Dendritic cell treated with granulocyte-macrophage colony-stimulating factor and Interleukin-4, amounts not matched to agents 40 ng/mL and 50 ng/mL, for 4 days (primary cell): ENCODE results near the gene ZNF830.
"Not testable (repeated sequence)": the region's sequence is repeated elsewhere in the genome, so short reads cannot be mapped to it uniquely, and the experiment has no call there.

Source experiments
- H3K27ac Mint-ChIP-seq: one replicate; pipeline ENCODE4 v1.8.0; 2022; ENCODE audit warnings: mild to moderate bottlenecking, mixed read lengths
- H3K27me3 Mint-ChIP-seq: one replicate; pipeline ENCODE4 v1.8.0; 2022; ENCODE audit warnings: mild to moderate bottlenecking, mixed read lengths
- H3K36me3 Mint-ChIP-seq: one replicate; pipeline ENCODE4 v1.8.0; 2022; ENCODE audit warnings: low read depth, mixed read lengths
- H3K4me1 Mint-ChIP-seq: one replicate; pipeline ENCODE4 v1.8.0; 2022; ENCODE audit warnings: low read depth, mixed read lengths
- H3K4me3 Mint-ChIP-seq: one replicate; pipeline ENCODE4 v1.8.0; 2022; ENCODE audit warnings: mild to moderate bottlenecking, moderate library complexity, mixed read lengths
- H3K9me3 Mint-ChIP-seq: one replicate; pipeline ENCODE4 v1.8.0; 2022; ENCODE audit warnings: mixed read lengths
- intact Hi-C: fragments of 100-400 bp; cut with micrococcal nuclease; formaldehyde crosslinking; loops from one replicate; pipeline ENCODE4 v1.15.0; 2022

The ZNF830 gene

DNA sequence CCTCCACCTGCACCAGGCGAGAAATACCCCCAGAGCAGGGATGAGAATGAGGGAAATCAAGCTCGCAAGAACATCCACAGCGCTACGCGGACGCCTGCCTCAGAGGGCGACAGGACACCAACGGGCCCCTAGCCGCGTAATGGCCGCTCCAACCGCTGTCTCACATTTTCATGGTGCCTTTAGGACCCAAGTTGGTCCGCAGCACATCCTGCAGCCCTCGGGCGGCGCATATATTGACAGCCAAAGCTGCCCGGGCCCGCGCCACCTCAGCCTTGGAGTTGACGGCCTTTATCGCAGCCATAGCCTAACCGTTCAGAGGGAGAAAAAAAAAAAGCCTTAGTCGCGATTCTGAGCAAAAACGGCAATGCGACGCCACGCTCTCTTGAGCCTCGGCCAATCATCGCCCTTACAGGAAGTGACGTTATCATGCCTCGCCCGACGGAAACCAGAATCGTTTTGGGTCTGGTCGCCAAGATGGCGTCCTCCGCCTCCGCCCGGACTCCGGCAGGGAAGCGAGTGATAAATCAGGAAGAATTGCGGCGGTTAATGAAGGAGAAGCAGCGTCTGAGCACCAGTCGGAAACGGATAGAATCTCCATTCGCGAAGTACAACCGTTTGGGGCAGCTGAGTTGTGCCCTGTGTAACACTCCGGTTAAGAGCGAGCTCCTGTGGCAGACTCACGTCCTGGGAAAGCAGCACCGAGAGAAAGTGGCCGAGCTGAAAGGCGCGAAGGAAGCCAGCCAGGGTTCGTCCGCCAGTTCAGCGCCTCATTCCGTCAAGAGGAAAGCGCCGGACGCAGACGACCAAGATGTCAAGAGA is at the start of gene ZNF830, which contains the start of gene CCT6B:
TSS of gene ZNF830 (plus strand) at position 448 of the 819 bp plus-strand sequence. CDS start at position 475, 27 bp downstream.
TSS of gene CCT6B (minus strand) at position 368 of the 819 bp plus-strand sequence. CDS start at position 301, 67 bp downstream.
- intact Hi-C loops: loop anchor here (1.0 kb wide), 2 partner anchors 19 to 128 kb away; partner anchors contain the start of gene LIG3
- peaks cover 5% of the 10 kb centered on the region for H3K27me3 Mint-ChIP-seq
- peaks cover 21% of the 10 kb centered on the region for H3K4me1 Mint-ChIP-seq
- H3K4me3 Mint-ChIP-seq: peak within 1 kb of the TSS; percentile 94
- no peaks in the 10 kb centered on the region for H3K9me3 Mint-ChIP-seq
- peaks cover 38% of the 10 kb centered on the region for H3K36me3 Mint-ChIP-seq
- peak within 1 kb of the TSS; percentile 97 for H3K27ac Mint-ChIP-seq

- no peaks in the 10 kb centered on the region for H3K36me3 Mint-ChIP-seq
- no peak overlapping the region for H3K4me3 Mint-ChIP-seq
- H3K4me1 Mint-ChIP-seq: peaks cover 17% of the 10 kb centered on the region
- H3K9me3 Mint-ChIP-seq: no peaks in the 10 kb centered on the region
- intact Hi-C loops: no loop called here
- peak overlapping the region; percentile 74 for H3K27ac Mint-ChIP-seq
- H3K27me3 Mint-ChIP-seq: no peaks in the 10 kb centered on the region
Observed at GRCh38 chr17:34913001-34913400, 48.3 kb upstream of the ZNF830 start.

GRCh38 chr17:34916120-34916519 is 45.2 kb upstream of the ZNF830 start:
- intact Hi-C loops: no loop called here
- Mint-ChIP-seq H3K36me3 (no peaks in the 10 kb centered on the region), H3K4me3 (no peak overlapping the region), H3K27me3 (no peaks in the 10 kb centered on the region), H3K4me1 (peaks cover 12% of the 10 kb centered on the region), H3K27ac (no peak overlapping the region), H3K9me3 (no peaks in the 10 kb centered on the region)

DNA sequence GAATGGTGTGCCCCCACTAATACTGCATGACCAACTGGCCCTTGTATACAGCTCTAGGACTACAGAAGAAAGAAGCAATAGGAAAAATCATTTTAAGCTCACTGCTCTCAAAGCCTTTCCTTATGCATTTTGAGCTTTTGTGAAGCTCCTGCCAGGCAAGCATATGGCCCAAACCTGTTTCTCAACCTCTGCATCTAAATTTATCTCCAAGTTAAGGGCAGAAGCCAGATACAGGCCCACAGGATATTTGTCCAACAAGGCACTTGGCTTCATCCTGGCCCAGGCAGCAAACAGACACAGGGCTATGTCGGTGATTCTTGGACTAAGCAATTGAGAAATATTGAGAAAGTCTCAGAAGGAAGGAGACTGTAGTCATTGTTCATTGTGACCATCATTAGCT is 44.0 kb upstream of the ZNF830 start:
- no peaks in the 10 kb centered on the region for H3K36me3 Mint-ChIP-seq
- peaks cover 12% of the 10 kb centered on the region for H3K4me1 Mint-ChIP-seq
- H3K27ac Mint-ChIP-seq: no peak overlapping the region
- no peak overlapping the region for H3K4me3 Mint-ChIP-seq
- intact Hi-C loops: no loop called here
- no peaks in the 10 kb centered on the region for H3K9me3 Mint-ChIP-seq
- H3K27me3 Mint-ChIP-seq: no peaks in the 10 kb centered on the region

- H3K36me3 Mint-ChIP-seq: no peaks in the 10 kb centered on the region
- intact Hi-C loops: no loop called here
- no peak overlapping the region for H3K4me3 Mint-ChIP-seq
- no peaks in the 10 kb centered on the region for H3K27me3 Mint-ChIP-seq
- H3K27ac Mint-ChIP-seq: no peak overlapping the region
- no peaks in the 10 kb centered on the region for H3K4me1 Mint-ChIP-seq
- H3K9me3 Mint-ChIP-seq: no peaks in the 10 kb centered on the region
Observed at GRCh38 chr17:34920676-34921075, 40.7 kb upstream of the ZNF830 start.

- intact Hi-C loops: no loop called here
- Mint-ChIP-seq H3K4me3 (no peak overlapping the region), H3K9me3 (no peaks in the 10 kb centered on the region), H3K36me3 (no peaks in the 10 kb centered on the region), H3K4me1 (peaks cover 12% of the 10 kb centered on the region), H3K27ac (no peak overlapping the region), H3K27me3 (no peaks in the 10 kb centered on the region)
Observed at GRCh38 chr17:34926661-34927060, 34.7 kb upstream of the ZNF830 start.

- Mint-ChIP-seq H3K27ac (no peak overlapping the region), H3K27me3 (no peaks in the 10 kb centered on the region), H3K4me3 (no peak overlapping the region), H3K36me3 (no peaks in the 10 kb centered on the region), H3K9me3 (no peaks in the 10 kb centered on the region), H3K4me1 (peaks cover 12% of the 10 kb centered on the region)
- intact Hi-C loops: no loop called here
Observed at GRCh38 chr17:34930283-34930682, 31.1 kb upstream of the ZNF830 start.

DNA sequence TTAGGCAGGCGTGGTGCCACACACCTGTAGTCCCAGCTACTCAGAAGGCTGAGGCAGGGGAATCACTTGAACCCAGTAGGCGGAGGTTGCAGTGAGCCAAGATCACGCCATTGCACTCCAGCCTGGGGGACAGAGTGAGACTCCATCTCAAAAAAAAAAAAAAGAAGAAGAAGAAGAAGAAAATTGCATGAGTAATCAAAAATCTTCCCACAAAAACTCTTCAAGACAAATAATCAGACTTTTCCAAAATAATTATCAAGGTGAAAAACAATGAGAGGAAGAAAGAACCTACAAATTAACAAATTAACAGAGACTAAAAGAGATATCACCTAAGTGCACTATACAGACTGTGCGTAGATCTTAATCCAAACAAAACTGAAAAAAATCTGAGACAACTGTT is 10.6 kb upstream of the ZNF830 start:
- H3K9me3 Mint-ChIP-seq, intact Hi-C loops, H3K4me3 Mint-ChIP-seq, H3K4me1 Mint-ChIP-seq, H3K36me3 Mint-ChIP-seq, H3K27me3 Mint-ChIP-seq, H3K27ac Mint-ChIP-seq: not testable (repeated sequence)

DNA sequence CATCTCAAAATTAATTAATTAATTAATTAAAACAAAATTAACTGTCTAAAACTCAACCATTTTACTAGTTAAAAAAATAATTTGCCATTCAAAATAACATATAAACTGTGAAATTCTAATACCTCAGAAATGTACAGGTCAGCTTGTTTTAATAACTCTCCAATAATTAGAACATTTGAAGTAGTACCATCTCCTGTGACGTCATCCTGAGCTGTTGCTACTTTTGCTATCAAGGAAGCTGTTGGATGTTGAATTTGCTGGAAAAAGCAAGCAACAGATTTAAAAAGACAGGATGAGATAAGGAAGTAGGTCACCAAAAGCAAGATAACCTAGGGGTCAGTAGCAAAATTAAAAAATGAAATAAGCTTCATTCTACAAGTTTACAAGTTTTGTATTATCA is 2.9 kb upstream of the ZNF830 start:
- H3K36me3 Mint-ChIP-seq: peaks cover 18% of the 10 kb centered on the region
- no peak overlapping the region for H3K27ac Mint-ChIP-seq
- peaks cover 15% of the 10 kb centered on the region for H3K4me1 Mint-ChIP-seq
- H3K27me3 Mint-ChIP-seq: peaks cover 5% of the 10 kb centered on the region
- no peak overlapping the region for H3K4me3 Mint-ChIP-seq
- no peaks in the 10 kb centered on the region for H3K9me3 Mint-ChIP-seq
- intact Hi-C loops: no loop called here

- intact Hi-C loops: no loop called here
Observed at GRCh38 chr17:34974179-34974578, 12.8 kb downstream of the ZNF830 start.

DNA sequence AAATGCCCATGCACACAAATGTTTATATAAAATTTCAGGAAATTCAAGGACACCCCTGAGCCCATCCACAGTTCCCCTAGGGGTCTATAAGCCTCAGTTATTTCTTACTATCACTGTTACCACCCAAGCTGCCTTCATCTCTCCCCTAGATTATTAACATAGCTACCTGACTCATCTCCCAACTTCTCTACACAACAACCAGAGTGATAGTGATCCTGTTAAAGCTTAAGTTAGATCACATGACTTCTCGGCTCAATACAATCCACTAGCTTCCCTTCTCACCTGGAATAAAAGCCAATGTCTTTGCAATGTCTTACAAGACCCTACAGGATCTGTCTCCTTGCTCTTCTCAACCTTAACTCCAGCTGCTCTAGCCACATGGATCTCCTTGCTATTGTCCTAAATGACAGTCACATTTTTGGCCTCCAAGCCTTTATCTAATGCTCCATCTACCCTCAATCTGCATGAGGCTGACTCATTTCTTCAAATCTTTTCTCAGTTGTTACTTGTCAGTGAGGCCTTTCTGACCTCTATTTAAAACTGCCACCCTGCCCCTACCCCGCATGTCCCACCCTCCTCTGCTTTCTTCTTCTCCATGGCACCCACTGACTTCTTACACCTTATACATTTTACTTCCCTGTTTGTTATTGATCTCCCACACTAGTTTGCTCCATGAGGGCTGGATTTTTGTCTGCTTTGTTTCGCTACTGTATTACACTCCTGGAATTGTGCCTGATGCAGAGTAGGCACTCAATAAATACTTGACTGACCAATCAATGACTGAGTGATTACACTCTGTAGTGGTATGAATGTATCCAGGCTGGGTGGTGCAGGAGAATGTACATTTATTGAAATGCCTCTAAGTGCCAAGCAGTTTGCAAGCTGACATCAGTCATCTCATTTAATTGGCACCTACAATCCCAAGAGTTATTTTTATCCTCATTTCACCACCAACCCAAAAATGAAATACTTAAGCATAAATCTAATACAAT is 13.8 kb downstream of the ZNF830 start:
- no peak overlapping the region for H3K27ac Mint-ChIP-seq
- peaks cover 8% of the 10 kb centered on the region for H3K4me1 Mint-ChIP-seq

More at GRCh38 chr17:34974179-34974578, 12.8 kb downstream of the ZNF830 start:
- Mint-ChIP-seq H3K4me1 (no peaks in the 10 kb centered on the region), H3K36me3 (no peaks in the 10 kb centered on the region), H3K4me3 (no peak overlapping the region), H3K27me3 (no peaks in the 10 kb centered on the region), H3K9me3 (no peaks in the 10 kb centered on the region), H3K27ac (no peak overlapping the region)

DNA sequence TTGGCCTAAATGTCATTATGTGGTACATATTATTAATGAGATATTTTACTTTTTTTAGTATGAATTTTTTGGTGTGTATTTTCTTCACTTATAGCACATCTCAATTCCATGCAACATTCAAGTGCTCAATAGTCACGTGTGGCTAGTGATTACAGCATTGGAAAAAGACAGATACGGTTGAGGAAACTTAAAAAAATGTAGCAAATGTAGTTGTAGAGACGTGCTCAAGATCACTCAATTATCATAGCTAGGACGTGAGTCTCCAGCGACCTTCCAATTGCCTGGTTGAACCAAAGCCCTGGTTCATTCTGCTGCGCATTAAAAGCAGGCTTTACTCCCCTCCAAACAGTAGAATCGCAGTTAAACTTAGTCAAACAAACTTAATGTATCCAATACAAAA is 17.8 kb downstream of the ZNF830 start:
- Mint-ChIP-seq H3K36me3 (peaks cover 20% of the 10 kb centered on the region), H3K4me1 (peaks cover 29% of the 10 kb centered on the region), H3K27me3 (no peaks in the 10 kb centered on the region), H3K9me3 (no peaks in the 10 kb centered on the region), H3K27ac (no peak overlapping the region), H3K4me3 (no peak overlapping the region)
- intact Hi-C loops: no loop called here

More for the DNA sequence above, 13.8 kb downstream of the ZNF830 start:
- peaks cover under 1% of the 10 kb centered on the region for H3K36me3 Mint-ChIP-seq
- no peaks in the 10 kb centered on the region for H3K9me3 Mint-ChIP-seq
- intact Hi-C loops: no loop called here
- no peak overlapping the region for H3K4me3 Mint-ChIP-seq
- no peaks in the 10 kb centered on the region for H3K27me3 Mint-ChIP-seq

GRCh38 chr17:34979650-34980352 is 18.5 kb downstream of the ZNF830 start:
- intact Hi-C loops: loop anchor here (1.0 to 10.0 kb wide), 2 partner anchors 18 to 555 kb away; partner anchors contain the start of genes CCT6B and ZNF830
- H3K9me3 Mint-ChIP-seq: no peaks in the 10 kb centered on the region
- peaks cover 29% of the 10 kb centered on the region for H3K4me1 Mint-ChIP-seq
- H3K27ac Mint-ChIP-seq: peak overlapping the region; percentile 97
- no peaks in the 10 kb centered on the region for H3K27me3 Mint-ChIP-seq
- H3K4me3 Mint-ChIP-seq: peak overlapping the region; percentile 93
- H3K36me3 Mint-ChIP-seq: peaks cover 27% of the 10 kb centered on the region
